D341Med (cell line): ENCODE data around the gene C7orf33.

Experiments used
- DNase-seq: peaks from one replicate; pipeline ENCODE4 v3.0.0; 2012; ENCODE audit warnings: low spot score

The C7orf33 gene

DNA sequence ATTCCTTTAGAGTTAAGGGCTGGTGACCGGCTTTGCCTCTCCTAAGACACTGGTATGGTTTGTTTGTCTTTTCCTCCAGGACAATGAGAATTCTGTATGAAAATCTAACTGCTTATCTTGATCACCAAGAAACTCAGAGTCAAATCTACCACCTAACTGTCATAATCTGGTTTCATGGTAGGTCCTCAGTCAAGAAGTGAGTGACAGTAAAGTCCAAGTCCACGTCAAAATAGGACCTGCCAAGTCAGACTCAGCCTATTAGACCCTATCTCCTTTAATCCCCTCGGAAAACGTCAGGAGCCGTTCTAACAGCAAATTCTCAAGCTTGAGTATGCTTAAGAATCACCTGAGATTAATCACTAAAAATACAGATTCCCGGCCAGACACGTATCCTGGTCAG is 37.4 kb downstream of the C7orf33 start:
- DNase-seq: no peak

DNA sequence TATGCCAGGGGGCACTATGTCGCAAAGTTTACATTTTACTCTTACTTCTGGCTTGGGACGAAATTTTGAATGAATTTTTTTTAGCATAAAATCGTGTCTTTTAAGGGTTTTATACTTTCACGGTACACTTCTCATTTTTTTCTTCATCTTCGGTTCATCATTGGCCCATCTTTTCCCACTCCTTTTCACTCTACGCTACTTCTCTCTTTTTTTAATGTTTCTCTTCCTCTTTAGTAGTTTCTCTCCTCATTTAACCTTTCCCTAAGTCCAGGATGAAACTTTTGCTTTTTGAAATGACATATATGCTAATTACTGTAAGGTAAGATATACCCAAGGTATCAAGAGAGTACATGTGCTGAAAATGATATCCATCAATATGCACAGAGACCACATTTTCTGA is 39.5 kb downstream of the C7orf33 start:
- DNase-seq: no peak

DNA sequence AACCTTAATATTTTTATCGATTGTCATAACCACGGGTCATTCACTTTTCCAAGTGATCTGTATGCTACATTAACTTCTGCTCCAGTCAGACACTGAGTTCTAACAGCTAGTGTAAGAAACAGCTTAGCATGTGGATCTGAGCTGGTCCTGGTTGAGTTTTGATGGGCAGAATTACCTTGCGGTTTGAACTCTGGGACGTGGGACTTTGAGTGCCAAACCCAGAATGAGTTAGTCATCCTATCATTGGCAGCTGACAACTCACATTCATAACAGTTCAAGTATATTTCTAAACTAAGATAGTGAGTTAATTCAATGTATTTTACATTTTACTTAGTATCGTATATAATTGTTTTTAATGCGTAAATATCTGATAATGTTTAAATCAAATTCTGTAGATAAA is 43.2 kb downstream of the C7orf33 start:
- DNase-seq: no peak

DNA sequence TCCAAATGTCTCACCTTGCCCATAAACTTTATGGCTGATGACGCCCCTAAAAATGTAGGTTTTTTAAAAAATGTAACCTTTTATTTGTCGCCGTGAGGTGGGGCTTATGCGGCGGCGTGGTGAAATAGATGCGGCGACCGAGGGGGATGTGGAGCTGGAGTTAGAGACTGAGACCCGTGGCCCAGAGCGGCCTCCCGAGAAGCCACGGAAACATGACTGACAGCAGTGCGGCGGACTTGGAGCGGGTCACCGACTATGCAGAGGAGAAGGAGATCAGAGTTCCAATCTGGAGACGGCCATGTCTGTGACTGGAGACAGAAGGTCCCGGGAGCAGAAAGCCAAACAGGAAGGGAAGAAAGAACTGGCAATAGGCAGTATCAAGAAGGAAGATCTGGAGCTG is 46.5 kb downstream of the C7orf33 start:
- no peak for DNase-seq

- no peak for DNase-seq
These were observed 55.3 kb downstream of the C7orf33 start for GRCh38 chr7:148645898-148646297.

DNA sequence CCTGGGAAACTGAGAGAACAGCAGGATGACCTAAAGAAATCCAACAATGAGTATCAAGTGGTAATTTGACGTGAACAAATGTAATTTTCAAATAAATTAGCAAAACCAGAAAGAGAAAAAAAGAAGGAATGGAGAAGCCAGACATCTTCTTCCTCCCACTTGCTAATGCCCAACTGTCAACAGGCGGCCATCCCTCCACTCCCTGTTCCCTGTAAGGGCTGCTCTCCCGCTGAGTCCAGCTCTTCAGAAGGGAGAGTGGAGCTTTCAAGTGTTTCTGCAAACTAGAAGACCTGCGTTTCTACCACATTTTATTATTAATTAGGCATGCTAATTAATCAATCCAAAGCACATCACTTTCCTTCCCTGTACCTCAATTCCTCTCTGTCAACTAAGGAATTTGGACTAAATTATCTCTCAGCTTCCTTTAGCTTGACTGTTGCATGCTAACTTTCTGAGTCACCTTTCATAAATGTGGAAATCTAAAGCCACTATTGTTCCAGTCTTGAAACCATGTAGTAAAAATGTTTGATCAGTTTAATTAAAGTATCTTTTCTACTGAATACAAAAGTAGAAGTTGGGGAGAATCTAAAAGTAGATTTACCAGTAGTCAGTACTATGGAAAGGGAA is 59.8 kb downstream of the C7orf33 start:
- DNase-seq: no peak

- no peak for DNase-seq
These were observed 62.2 kb downstream of the C7orf33 start for GRCh38 chr7:148652773-148653172.

GRCh38 chr7:148657929-148658328 is 67.4 kb downstream of the C7orf33 start:
- no peak for DNase-seq

DNA sequence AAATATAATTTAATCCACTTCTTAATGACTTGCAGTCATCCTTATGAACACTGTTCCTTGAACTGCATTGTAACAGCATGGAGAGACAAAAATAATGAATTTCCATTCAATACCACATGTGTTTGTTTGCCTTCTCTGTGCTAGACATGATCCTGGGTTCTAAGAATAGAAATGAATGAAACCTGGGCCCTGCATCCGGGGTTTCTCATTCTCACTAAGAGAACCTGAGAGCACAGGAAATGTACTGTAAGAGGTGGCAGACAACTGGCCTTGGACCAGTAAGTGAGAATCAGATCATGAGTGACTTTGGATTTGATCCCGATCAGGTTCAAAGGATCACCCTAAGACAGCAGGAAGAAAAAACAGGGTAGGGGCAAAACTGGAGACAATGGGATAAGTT is 70.9 kb downstream of the C7orf33 start:
- no peak for DNase-seq

DNA sequence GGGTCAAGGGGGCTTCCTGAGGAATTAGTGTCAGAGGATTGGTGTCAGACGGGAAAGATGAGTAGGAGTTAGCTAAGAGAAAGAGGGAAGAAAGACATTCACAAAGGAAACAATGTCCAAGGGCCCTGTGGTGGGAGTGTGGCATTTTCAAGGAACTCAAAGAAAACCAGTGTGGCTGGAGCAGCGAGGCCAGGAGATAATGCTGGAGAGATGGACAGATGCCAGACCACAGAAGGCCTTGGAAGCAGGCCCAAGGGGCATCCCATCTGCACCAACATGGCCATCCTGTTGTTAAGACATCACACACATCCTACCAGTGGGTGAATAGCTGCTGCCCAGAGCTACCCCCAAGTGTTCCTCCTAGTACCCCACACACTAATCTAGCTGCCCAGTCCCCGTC is 72.1 kb downstream of the C7orf33 start:
- no peak for DNase-seq

- DNase-seq: no peak
These were observed 73.8 kb downstream of the C7orf33 start for GRCh38 chr7:148664324-148664723.

DNA sequence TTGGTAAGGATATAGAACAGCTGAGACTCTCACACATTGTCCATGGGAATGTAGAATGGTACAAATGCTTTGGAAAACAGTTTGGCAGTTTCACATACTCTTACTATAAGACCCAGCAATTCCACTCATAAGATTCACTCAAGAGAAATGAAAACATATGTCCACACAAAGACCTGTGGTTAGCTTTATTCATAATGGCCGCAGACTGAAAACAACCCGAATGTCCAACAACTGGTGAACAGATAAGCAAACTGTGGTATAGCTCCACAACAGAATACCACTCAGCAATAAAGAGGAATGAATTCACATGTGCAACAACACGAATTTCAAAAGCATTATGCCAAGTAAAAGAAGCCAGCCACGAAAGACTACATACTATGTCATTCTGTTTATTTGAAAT is 74.7 kb downstream of the C7orf33 start:
- no peak for DNase-seq
